ENCODE measurements around the gene ACSS2.

ACSS2 gene

GRCh38 chr20:34876406-34877282 is at the start of gene ACSS2:
TSS of gene ACSS2 (plus strand) at chr20:34876612. CDS start at chr20:34876646, 34 bp downstream.
- peak; percentile 82 to 99 (median 93) for DNase-seq (ENCODE audit: low read depth in 3 of 3, low spot score in 1 of 3)

GRCh38 chr20:34829191-34829590 is 47.2 kb upstream of the ACSS2 start:
- DNase-seq (ENCODE audit: low read depth in 3 of 3, low spot score in 1 of 3), result no peak

DNA sequence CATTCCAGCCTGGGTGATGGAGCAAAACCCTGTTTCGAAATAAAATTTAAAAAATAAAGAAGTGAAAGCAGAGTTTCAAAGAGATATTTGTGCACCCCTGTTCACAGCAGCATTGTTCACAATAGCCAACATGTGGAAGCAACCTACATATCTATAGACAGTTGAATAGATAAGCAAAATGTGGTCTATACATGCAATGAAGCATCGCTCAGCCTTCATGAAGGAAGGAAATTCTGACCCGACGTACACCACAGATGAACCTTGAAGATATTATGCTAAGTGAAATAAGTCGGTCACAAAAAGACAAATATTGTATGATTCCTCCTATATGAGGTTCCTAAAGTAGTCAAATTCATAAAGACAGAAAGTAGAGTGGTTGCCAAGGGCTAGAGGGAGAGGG is 44.5 kb upstream of the ACSS2 start:
- no peak for DNase-seq (ENCODE audit: low read depth in 3 of 3, low spot score in 1 of 3)

GRCh38 chr20:34834459-34834893 is 41.9 kb upstream of the ACSS2 start:
- no peak for DNase-seq (ENCODE audit: low read depth in 3 of 3, low spot score in 1 of 3)

DNA sequence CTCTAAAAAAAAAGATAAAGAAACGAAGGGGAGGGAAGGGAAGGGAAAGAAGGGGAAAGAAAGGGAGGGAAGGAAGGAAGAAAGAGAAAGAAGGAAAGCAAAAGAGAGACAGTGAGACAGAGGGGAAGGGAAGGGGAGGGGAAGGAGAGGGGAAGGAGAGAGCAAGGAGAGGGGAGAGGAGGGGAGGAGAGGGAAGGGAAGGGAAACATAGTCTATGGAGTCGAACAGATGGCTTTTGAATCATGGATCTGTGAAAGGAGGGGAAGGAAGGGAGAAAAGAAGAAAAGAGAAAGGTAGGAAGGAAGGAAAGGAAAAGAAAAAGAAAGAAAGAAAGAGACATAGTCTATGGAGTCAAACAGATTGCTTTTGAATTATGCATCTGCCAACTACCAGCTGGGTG is 34.3 kb upstream of the ACSS2 start:
- DNase-seq (ENCODE audit: low read depth in 3 of 3, low spot score in 1 of 3), result no peak

DNA sequence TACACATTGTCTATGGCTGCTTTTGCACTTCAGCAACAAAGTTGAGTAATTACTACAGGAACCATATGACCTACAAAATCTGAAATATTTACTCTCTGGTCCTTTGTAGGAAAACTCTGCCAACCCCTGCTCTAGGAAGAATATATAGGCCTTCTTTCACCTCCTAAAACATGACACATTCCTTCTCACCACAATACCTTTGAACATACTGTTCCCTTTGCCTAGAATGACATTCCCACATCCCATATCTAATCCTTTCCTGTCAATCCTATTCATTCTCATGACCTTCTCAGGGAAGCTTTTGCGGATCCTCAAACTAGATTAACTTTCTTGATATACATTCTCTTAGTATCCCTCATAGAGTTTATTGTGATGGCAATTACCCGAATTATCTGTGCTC is 33.0 kb upstream of the ACSS2 start:
- DNase-seq (ENCODE audit: low read depth in 3 of 3, low spot score in 1 of 3), result no peak

DNA sequence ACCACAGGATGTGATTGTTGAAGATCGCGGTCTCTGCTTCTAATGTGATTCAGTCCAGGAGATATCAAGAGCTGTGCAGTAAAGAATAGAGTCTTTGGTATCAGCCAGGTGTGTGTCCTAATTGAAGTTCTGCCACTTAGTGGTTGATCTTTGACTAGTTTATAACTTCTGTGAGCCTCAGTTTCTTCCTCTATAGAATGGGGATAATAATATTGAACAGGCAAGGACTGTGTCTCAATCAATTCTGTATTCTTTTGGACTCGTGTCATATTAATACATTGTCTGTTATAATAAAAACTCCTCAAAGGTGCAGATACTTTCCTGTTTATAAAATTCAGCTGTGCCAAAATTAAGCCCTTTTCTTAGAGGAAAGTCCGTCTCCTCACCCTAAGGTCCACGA is 27.8 kb upstream of the ACSS2 start:
- DNase-seq (ENCODE audit: low read depth in 3 of 3, low spot score in 1 of 3), result no peak

- DNase-seq (ENCODE audit: low read depth in 3 of 3, low spot score in 1 of 3), result no peak
These were observed 26.6 kb upstream of the ACSS2 start for GRCh38 chr20:34849778-34850177.

DNA sequence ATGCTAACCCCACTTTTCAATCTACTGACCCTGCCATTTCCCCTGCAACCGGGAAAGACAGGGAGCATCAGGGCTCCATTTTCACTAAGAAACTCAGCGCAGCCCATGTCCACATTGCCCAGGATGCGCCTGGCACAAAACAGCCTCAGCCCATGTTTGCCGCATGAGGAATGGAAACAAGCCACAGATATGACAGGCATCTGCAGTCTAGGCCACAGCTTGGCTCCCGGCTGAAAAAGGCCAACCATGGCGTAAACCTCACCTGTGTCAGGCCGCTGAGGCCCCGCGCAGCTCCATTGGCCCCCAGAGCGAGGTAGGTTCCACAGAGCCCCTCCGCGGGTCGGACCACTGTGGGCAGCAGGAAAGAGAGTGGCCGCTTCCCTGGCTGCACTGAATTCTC is 25.4 kb upstream of the ACSS2 start:
- no peak for DNase-seq (ENCODE audit: low read depth in 3 of 3, low spot score in 1 of 3)

DNA sequence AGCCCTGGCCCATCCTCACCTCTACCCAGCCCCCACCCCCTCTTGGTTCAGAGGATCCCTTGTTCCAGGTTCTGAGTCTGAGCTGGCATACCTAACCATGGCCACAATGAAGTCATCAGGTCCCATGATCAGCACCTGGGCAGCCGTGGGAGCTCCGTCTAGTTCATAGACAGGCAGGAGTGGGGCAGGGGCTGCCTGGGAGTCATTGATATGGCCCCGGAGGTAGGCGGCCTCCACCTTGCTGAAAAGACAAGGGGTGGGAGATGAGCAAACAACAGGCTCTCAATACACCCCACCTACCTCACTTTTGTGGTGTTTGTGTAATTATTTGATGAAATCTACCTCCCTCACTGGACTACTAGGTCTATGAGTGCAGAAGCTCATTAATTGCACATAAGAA is 24.1 kb upstream of the ACSS2 start:
- no peak for DNase-seq (ENCODE audit: low read depth in 3 of 3, low spot score in 1 of 3)

- no peak for DNase-seq (ENCODE audit: low read depth in 3 of 3, low spot score in 1 of 3)
These were observed 17.0 kb upstream of the ACSS2 start for GRCh38 chr20:34859367-34859766.

GRCh38 chr20:34859826-34860545 is 16.4 kb upstream of the ACSS2 start:
- no peak for DNase-seq (ENCODE audit: low read depth in 3 of 3, low spot score in 1 of 3)

DNA sequence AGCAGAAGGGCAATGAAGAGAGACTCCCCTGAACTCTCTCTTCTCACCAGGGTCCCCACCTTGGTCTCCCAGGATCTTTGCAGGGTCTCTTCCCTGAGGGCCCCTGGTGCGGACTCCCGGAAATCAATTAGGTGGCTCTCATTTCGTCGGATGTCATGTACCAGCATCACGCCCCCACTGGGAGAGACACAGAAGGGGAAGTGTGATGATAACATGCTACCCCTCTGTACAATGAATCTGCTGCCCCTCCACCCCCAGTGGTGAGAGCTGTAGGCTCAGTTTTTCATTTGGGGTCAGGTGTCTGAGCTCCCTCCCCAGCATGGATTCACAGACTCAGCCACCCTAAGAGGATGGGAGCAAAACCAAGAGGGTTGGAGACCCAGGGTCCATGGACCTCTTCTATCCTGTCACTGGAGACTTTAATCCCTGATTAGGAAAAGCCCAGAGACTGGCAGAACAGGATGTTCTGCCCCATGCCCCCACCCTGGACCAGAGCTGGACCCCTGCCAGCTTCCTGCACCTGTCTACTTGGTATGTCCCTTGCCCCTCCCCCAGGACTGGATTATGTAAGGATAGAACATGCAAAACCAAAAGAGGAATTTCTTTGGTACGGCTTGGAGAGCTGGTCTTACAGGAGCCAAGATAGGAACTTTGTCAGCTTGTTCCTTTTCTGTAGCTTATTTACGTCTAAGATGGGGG is 14.9 kb upstream of the ACSS2 start:
- no peak for DNase-seq (ENCODE audit: low read depth in 3 of 3, low spot score in 1 of 3)

DNA sequence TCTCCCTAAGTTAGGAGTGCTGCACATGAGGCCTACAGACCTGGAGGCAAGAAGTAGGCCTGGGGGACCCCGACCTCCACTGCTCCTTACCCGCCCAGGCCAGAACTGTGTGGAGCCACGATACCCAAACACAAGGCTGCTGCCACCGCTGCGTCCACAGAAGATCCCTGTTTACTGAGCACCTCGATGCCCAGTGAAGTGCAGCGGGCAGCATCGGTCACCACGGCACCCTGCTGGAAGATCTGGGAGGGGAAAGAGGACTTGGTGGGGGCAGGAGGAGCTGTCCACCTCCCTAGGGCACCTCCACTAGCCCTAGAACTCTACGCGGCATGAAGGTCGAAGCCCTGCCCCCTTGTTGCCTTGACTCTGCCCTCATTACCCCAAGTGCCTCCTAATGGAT is 13.7 kb upstream of the ACSS2 start:
- DNase-seq (ENCODE audit: low read depth in 3 of 3, low spot score in 1 of 3), result no peak

DNA sequence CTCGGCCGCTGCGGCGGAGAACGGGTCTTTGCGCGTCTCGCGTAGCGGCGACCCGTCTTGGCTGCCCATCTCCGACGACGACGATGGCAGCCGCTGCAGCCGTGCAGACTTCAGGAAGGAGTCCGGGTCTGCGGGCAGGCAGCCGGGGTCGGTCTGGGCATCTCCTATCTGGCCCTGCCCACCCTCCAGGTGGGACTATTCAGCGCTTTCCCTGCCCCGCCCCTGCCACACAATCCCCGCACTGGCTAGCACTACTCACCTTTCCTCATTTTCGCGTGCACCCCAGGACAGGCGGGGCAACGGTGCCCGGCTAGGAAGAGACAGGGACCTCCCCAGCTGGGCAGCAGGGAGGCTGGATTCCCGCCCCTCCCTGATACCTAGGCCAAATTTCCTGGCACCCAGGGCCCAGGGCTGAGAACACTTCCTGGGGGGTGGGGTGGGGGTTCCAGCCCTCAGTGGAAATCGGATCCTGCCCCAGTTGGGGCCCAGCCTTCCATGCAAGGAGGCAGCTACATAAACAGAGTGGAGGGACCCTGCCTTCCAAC is 12.9 kb upstream of the ACSS2 start:
- DNase-seq (ENCODE audit: low read depth in 3 of 3, low spot score in 1 of 3), result no peak

GRCh38 chr20:34864216-34864615 is 12.2 kb upstream of the ACSS2 start:
- no peak for DNase-seq (ENCODE audit: low read depth in 3 of 3, low spot score in 1 of 3)

- DNase-seq (ENCODE audit: low read depth in 3 of 3, low spot score in 1 of 3), result no peak
These were observed 5.0 kb upstream of the ACSS2 start for GRCh38 chr20:34871320-34871926.

- DNase-seq (ENCODE audit: low read depth in 3 of 3, low spot score in 1 of 3), result no peak
These were observed 4.3 kb upstream of the ACSS2 start for GRCh38 chr20:34871966-34872621.

DNA sequence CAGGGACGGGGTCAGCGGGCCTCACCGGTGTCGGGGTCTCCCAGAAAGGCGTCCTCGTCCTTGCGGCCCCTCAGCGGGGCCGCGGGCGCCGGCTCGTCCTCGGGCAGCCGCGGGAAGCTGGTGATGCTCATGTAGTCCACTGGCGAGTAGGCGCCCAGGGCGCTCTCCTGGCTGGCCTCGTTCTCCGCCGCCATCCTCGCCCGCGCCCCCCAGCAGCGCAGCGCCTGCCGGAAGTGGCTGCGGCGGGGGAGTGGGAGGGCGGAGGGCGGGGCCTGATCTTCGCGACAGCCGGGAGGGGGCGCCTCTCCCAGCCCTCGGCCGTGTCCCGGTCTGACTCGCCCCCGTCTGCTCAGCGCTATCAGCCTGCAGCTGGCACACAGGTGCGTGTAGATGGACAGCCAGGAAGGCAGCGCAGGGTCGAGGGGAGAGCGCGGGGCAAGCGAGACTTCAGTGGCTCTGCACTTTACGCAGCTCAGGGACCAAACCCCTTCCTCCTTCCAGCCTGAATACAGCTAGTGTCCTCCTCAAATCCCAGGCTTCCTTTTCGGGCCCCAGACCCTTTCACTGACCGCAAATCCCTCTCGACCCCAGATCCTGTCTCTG is 3.7 kb upstream of the ACSS2 start, which contains the start of gene GGT7:
Gene GGT7 (minus strand): TSS at position 235 of the 603 bp plus-strand sequence. CDS start 41 bp downstream, at position 194.
- DNase-seq (ENCODE audit: low read depth in 3 of 3, low spot score in 1 of 3), result peak; percentile 75 to 89 (median 83)

DNA sequence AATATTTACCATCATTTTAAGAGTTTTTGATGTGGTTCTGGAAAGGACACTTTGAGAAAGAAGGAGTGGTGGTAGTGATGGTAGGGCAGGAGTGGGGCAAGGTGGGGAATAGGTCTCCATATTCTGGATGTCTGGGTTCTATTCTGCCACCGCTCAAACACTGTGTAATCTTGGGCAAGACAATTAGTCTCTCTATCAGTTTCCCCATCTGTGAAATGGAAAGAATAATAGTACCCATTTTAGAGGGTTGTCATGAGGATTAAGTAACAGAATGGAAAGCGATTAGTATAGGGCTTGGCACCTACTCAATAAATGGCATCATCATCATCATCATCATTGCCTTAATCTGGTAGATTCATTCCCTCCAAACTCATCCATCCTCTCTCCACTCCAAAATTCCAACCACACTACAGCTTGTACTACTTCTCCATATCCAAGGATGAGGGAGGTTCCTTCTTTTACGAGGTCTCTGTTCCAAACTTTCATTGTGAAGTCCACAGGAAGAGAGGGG is 2.8 kb upstream of the ACSS2 start:
- no peak for DNase-seq (ENCODE audit: low read depth in 3 of 3, low spot score in 1 of 3)

All from stimulated activated CD4-positive, alpha-beta T cell treated with anti-CD3 and anti-CD28 coated beads, TNF-alpha, amount 100 ng/mL, for 1 hour (primary cell).